GM18505 (cell line): ENCODE results near the gene MYO15B.
A peak's percentile ranks its signal among the peaks of the same experiment; 100 is the strongest.

Experiments
- ATAC-seq: cut with Tn5 transposase; IDR thresholded peaks from one replicate; pipeline ENCODE4 v1.9.1; 2021; ENCODE audit not compliant: unreplicated experiment
- POLR2A ChIP-seq: IDR thresholded peaks from 4 replicates; pipeline ENCODE4 v1.6.1; 2011; ENCODE audit warnings: borderline replicate concordance; ENCODE audit not compliant: insufficient read depth, insufficient read length; ENCODE audit errors: extremely low read depth

Gene MYO15B

GRCh38 chr17:75566416-75566815, 21.2 kb upstream of the MYO15B start:
- no peak for TF ChIP-seq POLR2A
- ATAC-seq, result no peak

DNA sequence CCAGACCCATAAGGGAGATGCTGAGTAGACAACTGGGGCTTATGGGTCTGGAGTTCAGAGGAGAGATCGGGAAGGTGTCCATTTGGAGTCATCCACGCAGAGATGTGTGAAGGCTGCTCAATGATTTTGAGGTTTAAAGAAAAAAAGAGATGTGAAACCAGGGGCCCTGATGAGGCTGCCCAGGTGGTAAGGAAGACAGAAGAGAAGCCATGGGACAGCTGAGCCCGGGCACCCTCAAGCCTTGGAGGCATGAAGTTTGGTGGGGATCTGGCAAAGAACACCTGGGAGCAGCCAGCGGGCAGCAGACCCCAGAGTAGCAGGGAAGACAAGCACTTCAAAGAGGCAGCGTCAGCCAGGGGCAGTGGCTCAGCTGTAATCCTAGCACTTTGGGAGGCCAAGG, 20.8 kb upstream of the MYO15B start:
- TF ChIP-seq POLR2A, result no peak
- ATAC-seq, result no peak

- TF ChIP-seq POLR2A, result no peak
- ATAC-seq, result no peak
Measured at GRCh38 chr17:75568412-75569255, 19.0 kb upstream of the MYO15B start.

DNA sequence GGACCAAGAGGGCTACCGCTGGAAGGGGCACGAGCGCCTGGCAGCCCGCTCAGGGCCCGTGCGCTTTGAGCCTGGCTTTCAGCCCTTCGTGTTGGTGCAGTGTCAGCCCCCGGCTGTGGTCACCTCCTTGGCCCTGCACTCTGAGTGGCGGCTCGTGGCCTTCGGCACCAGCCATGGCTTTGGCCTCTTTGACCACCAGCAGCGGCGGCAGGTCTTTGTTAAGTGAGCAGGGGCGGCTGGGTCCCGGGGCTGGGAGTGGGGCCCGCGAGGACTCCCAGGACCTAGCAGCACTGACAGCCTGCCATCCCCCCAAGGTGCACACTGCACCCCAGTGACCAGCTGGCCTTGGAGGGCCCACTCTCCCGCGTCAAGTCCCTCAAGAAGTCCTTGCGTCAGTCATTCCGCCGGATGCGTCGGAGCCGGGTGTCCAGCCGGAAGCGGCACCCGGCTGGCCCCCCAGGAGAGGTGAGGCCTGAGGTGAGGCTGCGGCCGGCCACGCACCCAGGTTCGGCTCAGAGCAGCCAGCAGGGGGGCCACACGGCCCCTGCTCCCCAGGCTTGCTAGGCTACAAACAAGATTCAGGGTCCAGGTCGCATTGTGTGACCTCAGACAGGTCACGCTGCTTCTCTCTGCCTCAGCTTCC, 17.4 kb upstream of the MYO15B start:
- ATAC-seq, result no peak
- no peak for TF ChIP-seq POLR2A

GRCh38 chr17:75570772-75571171, 16.8 kb upstream of the MYO15B start:
- no peak for TF ChIP-seq POLR2A
- no peak for ATAC-seq

DNA sequence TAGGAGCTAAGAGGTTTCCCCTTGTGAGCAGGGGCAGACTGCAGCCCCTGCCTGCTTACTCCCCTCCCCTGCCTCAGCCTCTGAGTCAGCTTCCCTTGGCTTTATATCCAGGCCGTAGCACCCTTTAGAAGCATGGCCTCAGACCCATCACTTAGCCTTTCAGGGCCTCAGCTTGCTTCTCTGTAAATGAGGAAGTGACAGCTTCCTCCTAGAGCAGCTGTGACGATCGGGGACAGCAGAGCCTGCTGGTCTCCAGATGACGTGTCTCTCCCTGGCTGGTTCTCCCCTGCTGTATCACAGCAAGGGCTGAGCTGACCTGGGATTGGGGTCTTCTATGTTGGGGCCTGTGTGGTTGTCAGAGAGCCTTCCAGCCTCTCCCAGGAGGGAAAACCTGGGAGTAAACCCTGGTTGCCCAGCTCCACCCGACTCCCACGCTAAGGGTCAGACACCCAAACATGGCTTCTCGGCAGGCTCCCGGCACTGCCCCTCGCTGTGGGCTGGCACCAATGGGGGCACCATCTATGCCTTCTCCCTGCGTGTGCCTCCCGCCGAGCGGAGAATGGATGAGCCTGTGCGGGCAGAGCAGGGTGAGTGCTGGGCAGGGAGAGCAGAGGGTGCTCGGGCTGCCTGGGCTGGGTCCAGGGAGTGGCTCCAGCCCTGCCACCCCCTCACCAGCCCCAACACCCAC, 16.3 kb upstream of the MYO15B start:
- TF ChIP-seq POLR2A, result peak; percentile 20
- no peak for ATAC-seq

- ATAC-seq, result no peak
- TF ChIP-seq POLR2A, result no peak
Measured at GRCh38 chr17:75571885-75572215, 15.8 kb upstream of the MYO15B start.

DNA sequence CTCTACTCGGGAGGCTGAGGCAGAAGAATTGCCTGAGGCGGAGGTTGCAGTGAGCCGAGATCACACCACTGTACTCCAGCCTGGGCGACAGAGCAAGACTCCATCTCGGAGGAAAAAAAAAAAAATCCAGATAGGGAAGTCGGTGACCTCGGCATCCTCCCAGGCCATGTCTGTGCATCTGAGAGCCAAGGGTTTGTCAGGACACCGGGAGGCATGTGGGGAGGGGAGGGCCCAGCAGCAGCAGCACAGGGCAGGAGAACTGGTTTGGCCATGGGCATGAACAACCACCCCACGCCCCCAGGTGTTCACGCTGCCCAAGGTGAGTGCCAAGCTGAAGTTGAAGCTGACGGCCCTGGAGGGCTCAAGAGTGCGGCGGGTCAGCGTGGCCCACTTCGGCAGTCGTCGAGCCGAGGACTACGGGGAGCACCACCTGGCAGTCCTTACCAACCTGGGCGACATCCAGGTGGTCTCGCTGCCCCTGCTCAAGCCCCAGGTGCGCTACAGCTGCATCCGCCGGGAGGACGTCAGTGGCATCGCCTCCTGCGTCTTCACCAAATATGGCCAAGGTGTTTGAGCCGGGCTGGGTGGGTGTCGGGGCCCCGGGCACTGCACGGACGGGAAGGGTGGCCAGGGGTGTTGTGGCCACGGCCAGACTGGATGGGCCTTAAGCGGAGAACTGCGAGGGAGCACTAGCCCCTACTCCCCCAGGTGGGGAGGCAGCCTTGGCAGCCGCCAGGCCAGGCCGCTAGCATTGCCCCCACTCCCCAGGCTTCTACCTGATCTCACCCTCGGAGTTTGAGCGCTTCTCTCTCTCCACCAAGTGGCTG, 14.7 kb upstream of the MYO15B start:
- no peak for TF ChIP-seq POLR2A
- no peak for ATAC-seq

- no peak for TF ChIP-seq POLR2A
- no peak for ATAC-seq
Measured at GRCh38 chr17:75573540-75573957, 14.1 kb upstream of the MYO15B start.

GRCh38 chr17:75573994-75574393, 13.6 kb upstream of the MYO15B start:
- no peak for ATAC-seq
- TF ChIP-seq POLR2A, result no peak

- TF ChIP-seq POLR2A, result no peak
- ATAC-seq, result no peak
Measured at GRCh38 chr17:75574404-75575036, 13.1 kb upstream of the MYO15B start.

DNA sequence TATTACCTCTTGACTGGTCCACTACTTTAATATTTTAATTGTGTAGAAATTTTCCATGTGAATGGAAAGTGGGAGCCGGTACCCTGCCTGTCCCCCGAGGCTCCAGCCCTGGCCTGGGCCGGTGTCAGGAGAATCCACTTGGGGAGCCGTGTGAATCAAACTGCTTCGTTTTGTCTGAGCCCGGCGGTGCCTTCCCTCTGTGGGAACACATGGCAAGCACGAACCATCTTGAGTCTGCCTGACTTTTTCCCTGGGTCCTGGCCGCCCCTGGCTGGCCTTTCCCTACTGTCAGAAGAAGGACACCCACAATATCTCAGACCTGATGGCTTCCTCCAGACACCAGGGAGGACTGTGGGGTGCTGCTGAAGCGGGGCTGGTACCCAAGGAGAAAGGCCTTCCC, 12.4 kb upstream of the MYO15B start:
- no peak for ATAC-seq
- no peak for TF ChIP-seq POLR2A

DNA sequence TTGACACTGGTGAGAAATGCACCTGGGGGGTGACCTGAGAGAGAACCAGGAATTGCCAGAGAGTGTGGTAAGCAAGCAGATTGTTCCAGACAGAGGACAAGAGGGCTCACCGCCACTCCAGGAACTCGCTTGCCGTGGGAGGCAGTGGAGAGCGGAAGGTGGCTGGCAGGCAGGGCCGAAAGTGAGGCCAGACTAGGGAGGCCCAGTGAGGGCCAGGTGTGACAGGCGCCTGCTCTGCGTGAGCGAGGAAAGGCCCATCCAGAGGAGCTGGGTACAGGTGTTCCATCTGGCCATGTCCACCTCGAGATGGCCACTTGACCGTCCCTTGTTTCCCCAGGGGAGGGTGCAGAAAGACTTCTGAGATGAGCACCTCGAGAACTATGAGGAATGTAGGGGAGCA, 11.9 kb upstream of the MYO15B start:
- ATAC-seq, result no peak
- TF ChIP-seq POLR2A, result no peak
